ENCODE data around the gene FNDC1.

GRCh38 chr6:159221486-159222170, 52.4 kb downstream of the FNDC1 start:
- no peak for TF ChIP-seq CTCF (IDR thresholded peaks at IDR 0.05; ENCODE audit: insufficient read depth, low read depth, low read length)
- TF ChIP-seq EZH2 (IDR thresholded peaks at IDR 0.05; ENCODE audit: insufficient read depth, low read length), result no peak
